KG1 (cell line): ENCODE results near the gene GP5.

Source experiments
- DNase-seq: peaks from one replicate; lab custom pipeline; 2025; lab: John Stamatoyannopoulos, UW

Gene GP5, protein sequence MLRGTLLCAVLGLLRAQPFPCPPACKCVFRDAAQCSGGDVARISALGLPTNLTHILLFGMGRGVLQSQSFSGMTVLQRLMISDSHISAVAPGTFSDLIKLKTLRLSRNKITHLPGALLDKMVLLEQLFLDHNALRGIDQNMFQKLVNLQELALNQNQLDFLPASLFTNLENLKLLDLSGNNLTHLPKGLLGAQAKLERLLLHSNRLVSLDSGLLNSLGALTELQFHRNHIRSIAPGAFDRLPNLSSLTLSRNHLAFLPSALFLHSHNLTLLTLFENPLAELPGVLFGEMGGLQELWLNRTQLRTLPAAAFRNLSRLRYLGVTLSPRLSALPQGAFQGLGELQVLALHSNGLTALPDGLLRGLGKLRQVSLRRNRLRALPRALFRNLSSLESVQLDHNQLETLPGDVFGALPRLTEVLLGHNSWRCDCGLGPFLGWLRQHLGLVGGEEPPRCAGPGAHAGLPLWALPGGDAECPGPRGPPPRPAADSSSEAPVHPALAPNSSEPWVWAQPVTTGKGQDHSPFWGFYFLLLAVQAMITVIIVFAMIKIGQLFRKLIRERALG

DNA sequence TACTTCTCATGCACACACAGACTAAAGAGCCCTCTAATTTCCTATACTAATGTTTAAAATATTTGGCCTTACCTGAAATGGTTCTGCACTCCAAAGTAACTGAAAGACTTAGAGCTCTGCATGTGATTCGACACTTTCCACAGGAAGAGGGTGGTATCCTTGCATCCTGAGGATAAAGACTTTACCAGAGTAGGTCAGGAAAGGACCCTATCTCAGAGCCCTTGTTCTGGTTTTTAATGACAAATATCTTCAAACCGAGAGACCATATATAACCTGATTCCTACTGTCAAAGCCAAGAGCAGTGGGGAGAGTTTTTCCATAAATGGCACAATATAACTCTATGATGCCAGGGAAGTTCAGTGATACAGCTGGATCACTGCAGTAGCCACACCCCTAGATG, at the start of gene GP5:
Gene GP5 (minus strand): TSS at position 101 of the 400 bp plus-strand sequence. CDS start 984 bp downstream, outside the sequence.
- DNase-seq, result no peak

- DNase-seq, result no peak
These were observed 48.6 kb upstream of the GP5 start for GRCh38 chr3:194447657-194448056.

DNA sequence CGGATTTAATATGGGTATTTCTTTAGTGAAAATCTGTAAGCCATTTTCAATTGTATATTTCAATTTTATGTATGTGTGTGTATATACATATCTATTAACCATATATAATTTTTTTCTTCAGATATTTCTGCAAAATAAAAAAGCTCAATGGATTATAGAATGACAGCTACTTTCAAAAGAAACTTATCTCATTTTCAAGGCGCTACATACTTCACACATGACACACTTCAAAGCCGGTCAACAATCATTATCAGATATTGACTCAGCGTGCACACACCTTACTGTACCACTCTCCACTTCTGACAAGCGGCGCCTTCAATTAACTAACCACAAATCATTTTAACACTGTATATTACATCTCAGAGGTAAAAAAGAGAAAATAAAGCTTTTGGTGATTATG, 48.1 kb upstream of the GP5 start:
- no peak for DNase-seq

- DNase-seq, result no peak
These were observed 47.7 kb upstream of the GP5 start for GRCh38 chr3:194446754-194447153.

- DNase-seq, result no peak
These were observed 47.1 kb upstream of the GP5 start for GRCh38 chr3:194446172-194446571.

DNA sequence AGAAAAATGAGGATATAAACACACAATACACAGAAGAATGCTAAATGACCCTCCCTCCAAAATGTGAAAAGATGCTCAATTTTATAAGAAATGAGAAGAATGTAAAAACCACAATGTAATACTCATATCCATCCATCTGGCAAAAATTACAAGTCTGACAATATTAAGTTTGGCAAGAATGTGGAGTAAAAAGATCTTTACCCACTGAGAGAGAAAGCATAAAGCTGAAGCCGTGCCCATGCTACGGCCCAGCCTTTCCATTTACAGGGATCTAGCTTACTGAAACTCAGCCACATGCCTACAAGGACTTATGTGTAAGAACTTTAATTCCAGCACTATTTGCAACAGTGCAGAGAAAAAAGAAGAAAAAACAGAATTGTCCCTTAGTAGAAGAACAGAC, 44.8 kb upstream of the GP5 start:
- no peak for DNase-seq

DNA sequence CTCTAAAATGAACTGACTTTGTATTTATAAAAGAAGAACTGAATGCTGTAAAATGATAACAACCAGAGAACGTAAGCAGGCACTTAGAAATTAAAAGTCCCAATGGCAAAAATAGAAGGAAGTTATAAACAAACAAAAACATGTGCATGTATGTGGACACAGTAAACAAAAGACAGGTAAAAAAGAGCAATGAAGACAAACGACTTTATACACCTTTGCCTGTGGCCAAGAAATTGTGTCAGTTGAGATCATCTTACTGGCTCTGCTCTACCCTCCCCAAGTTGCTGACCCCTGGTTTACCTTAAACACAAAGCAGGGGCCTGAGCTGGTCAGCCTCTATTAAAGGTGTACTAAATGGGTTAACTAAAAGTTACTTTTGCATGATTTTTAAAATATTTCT, 41.7 kb upstream of the GP5 start:
- no peak for DNase-seq

- no peak for DNase-seq
These were observed 41.0 kb upstream of the GP5 start for GRCh38 chr3:194439881-194440550.

DNA sequence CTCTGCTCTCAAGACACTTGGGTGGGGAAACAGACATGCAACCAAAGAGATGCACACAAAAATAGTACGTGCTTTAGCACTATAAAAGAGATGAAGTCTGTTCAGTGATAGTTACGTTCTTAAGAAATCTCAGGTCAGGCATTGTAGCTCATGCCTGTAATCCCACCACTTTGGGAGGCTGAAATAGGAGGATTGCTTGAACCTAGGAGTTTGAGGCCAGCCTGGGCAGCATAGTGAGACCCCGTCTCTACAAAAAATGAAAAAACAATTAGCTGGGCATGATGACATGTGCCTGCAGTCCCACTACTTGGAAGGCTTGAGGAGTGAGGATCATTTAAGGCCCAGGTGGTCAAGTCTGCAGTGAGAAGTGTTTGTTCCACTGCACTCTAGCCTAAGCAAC, 35.4 kb upstream of the GP5 start:
- no peak for DNase-seq

DNA sequence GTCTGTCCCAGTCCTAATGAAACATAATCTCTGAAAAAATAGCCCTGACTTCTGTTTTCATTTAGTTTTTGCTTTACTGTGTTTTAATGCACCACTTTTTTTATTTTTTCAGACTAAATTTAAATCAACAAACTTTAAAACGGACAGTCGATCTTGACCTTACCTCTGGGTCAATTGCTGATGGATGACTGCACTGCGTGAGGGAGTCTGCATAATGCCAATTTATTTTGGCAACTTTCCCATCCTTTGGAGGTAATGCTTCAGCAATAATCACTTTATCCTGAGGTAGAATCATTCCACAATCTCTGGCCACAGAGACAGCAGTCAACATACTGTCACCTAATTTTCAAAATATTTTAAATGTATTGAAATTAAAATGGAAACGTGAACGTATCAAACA, 32.5 kb upstream of the GP5 start:
- DNase-seq, result no peak

GRCh38 chr3:194425399-194425798, 26.3 kb upstream of the GP5 start:
- no peak for DNase-seq

GRCh38 chr3:194424953-194425352, 25.9 kb upstream of the GP5 start:
- no peak for DNase-seq

DNA sequence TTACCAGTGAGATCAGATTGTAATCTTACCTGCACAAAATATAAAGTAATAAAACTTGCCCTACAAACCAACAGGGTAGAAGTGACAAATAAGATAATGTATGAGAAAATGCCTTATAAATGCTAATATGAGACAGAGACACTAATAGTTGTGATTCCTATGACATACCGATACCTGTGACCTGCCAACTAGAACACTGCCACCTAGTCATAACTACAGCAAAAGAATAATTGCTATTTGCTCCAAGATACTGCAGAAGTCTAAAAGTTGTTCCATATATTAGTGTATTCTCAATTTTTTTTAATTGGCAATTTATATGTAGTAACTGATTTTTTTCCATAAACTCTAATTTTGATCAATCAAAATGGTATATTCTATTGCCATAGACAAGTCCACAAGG, 25.3 kb upstream of the GP5 start:
- DNase-seq, result no peak

- DNase-seq, result no peak
These were observed 24.3 kb upstream of the GP5 start for GRCh38 chr3:194423317-194423716.

DNA sequence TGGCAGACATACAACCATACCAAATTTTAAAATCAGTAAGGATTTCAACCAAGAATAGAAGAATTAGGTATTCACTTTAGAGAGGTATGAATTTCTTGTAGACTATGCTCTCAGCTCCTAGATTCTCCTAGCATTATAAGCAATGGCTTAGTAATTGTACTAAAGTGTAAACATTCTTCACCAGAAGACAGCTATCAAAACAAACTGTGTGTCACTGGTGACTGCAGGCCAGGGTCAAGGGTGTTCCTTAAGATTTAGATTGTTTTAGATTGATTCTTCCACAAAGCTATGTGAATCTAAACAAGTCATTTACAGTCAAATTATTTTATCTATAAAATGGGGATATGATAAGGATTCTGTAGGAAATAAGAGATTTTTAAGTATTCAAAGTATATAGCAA, 23.1 kb upstream of the GP5 start:
- no peak for DNase-seq

DNA sequence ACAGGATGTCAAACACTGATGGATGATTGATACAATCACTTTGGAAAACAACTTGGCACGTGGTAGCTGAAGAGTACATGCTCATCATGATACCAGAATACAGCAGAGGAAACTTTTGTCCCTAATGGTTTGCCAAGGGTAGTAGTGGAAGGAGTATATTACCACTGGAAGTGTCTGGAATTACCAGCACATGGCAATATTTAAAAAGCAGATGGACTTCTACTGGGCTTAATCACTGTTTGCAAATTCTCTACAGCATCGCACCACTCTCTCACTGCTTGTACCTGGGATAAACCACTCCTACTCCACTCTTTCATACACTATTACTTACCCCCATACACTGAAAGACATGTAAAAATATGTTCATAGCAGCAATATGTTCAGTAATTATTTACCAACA, 19.6 kb upstream of the GP5 start:
- no peak for DNase-seq

GRCh38 chr3:194407423-194407822, 8.4 kb upstream of the GP5 start:
- no peak for DNase-seq

- DNase-seq, result no peak
These were observed 6.7 kb upstream of the GP5 start for GRCh38 chr3:194405766-194406165.

DNA sequence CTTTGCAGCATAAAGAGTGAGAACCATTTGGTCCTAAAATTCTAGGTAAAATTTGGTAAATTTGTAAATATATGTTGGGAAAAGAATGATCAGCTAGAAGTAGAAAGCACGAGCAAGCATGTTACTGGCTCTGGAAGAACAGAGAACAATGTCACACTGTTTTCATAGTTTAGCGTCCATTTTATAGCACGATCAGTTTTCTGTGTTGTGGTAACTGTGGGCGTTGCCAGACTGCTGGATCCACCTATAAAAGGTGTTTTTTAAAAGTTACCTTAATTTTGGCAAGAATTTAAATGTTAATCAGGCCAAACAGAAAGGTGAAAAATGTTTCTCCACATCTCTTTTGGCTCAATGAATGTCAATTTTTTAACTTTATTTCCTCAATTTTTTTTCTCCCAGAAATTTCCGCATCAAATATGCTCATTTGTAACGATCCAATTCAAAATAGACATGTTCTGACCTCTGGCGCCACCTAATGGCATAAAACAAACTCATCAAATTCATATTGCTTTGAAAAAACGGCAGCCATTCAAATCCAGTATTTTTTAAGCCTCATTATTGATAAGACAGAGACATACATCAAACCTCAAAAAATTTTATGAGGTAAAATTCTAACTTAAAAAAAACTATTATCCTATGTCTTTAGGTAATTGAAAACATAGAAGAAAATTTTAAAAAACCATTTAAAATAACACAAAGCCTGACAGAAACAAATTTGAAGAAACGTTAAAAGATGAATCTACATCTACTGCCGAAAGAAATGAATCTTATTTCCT, 5.5 kb upstream of the GP5 start:
- DNase-seq, result peak; percentile 29

DNA sequence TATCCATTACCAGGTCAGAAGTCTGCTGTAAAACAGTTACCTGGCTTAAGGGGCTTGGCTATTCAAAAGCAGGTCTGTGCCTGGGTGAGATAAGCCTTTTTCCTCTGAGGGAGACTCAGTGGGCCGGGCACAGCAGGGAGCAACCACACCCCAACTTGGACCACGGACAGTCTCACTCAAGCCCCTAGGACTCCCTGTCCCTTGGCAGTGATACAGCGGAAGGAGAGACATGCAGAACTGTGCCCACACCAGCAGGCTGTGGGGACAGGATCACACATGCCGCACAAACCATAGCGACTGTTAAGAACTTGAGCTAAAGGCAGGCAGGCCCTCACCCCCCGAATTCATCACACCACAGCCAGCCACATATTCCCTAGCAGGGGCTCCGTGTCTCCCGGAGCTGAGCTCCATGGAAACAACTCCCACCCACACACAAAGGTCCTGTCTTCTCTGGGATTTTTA, 2.8 kb upstream of the GP5 start:
- DNase-seq, result no peak

GRCh38 chr3:194401346-194401745, 2.3 kb upstream of the GP5 start:
- no peak for DNase-seq

DNA sequence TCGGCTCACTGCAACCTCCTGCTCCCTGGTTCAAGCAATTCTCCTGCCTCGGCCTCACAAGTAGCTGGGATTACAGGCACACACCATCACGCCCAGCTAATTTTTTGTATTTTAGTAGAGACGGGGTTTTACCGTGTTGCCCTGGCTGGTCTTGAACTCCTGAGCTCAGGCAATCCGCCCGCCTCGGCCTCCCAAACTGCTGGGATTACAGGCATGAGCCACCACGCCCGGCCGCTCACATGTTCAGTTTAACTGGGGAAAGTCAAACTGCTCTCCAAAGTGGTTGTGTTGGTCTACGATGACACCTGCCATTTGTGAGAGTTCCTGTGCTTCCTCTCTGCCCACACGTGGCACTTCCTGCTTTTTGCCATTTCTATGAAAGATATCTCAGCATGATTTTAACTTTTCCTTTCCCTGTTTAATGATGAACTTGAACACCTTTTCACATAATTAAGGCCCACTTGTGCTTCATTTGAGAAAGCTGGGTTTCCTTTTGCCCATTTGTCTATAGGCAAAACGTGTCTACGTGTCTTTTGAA, 877 bp upstream of the GP5 start:
- DNase-seq, result no peak
